Small intestine (tissue), 7 donors: ENCODE data around the gene TNPO2. TPM values are rescaled to one million over a fixed set of nuclear protein-coding genes. Genes with fewer than 3 reads are reported as not detected.

Experiments used
- DNase-seq, 2 donors: peaks; one replicate each; pipeline versions ENCODE4 v3.0.0 to v3.0.0-alpha.2; 2013
- FAIRE-seq: peaks from 2 replicates; lab custom pipeline; 2012; peaks lifted over from hg19 to GRCh38; lab: Jason Lieb, UNC
- H3K27ac ChIP-seq, 3 donors: one replicate each; pipeline ENCODE4 v1.5.1; 2013; ENCODE audit warnings: low read length in 2 of 3, mild to moderate bottlenecking in 2 of 3, control low read depth in 1 of 3, inconsistent platforms in 1 of 3, low read depth in 1 of 3, moderate library complexity in 1 of 3
- H3K27me3 ChIP-seq, 3 donors: one replicate each; pipeline ENCODE4 v1.6.1; 2013; ENCODE audit warnings: low read length in 3 of 3, inconsistent platforms in 1 of 3; ENCODE audit not compliant: control insufficient read depth in 3 of 3, insufficient read depth in 3 of 3
- H3K36me3 ChIP-seq, 3 donors: one replicate each; pipeline ENCODE4 v1.6.1; 2013; ENCODE audit warnings: low read length in 3 of 3, inconsistent platforms in 1 of 3, low read depth in 1 of 3, mild to moderate bottlenecking in 1 of 3, moderate library complexity in 1 of 3; ENCODE audit not compliant: control insufficient read depth in 3 of 3, insufficient read depth in 2 of 3
- H3K4me1 ChIP-seq, 3 donors: one replicate each; pipeline ENCODE4 v1.6.1; 2013; ENCODE audit warnings: low read length in 2 of 3, inconsistent platforms in 1 of 3, low read depth in 1 of 3, mild to moderate bottlenecking in 1 of 3, moderate library complexity in 1 of 3; ENCODE audit not compliant: control insufficient read depth in 3 of 3, insufficient read depth in 2 of 3
- H3K4me3 ChIP-seq, 3 donors: one replicate each; pipeline ENCODE4 v1.5.1; 2013; ENCODE audit warnings: low read length in 3 of 3, control low read depth in 1 of 3, inconsistent platforms in 1 of 3, low read depth in 1 of 3, mild to moderate bottlenecking in 1 of 3, moderate library complexity in 1 of 3
- H3K9me3 ChIP-seq, 2 donors: one replicate each; pipeline ENCODE4 v1.6.1; 2013; ENCODE audit warnings: low read depth in 1 of 2, low read length in 1 of 2; ENCODE audit not compliant: control insufficient read depth in 2 of 2, insufficient read depth in 1 of 2
- WGBS, 3 donors: extraction: QIAGEN DNeasy Blood & Tissue Kit; methylation state at CpG; one replicate each; pipeline ENCODE4 v1.1.7; 2013; 5-methylcytosine and 5-hydroxymethylcytosine counted together
- polyA plus RNA-seq, 4 donors: library from polyadenylated mRNA; stranded (reverse) in 3 of 4; unstranded in 1 of 4; fragments of 200-250 nt in 3 of 4; fragments of 120-200 nt in 1 of 4; gene quantifications; one replicate each; pipeline versions ENCODE4 v1.2.1 to v1.2.3, GENCODE V29; 2013
- donor health status: healthy with polysubstance abuse.
- donor health status: control.
- donor health status: control.
- donor health status: Bipolar disorder and iron deficiency.
- donor health status: healthy.

TNPO2 gene
- polyA plus RNA-seq, 4 donors = 9.8 to 41.3 (median 19.7) TPM

DNA sequence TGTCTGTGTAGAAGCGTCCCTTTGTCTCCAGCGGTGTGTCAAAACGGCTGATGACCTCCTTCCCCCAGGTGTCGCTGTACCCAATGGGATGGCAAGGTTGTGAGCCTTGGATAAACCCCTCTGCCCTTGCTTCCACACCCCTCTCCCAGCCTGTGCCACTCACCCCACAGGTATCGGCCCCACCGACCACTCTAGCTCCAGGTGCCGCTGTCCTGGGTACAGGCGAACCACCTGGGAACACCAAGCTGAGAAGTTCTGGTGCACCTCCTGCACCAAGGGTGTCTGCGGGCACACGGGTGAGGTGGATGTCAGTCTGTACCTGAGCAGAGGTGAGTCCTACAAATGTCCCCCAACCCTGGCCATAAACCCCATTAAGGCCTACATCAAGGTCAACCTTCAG, 73.8 kb downstream of the TNPO2 start:
- FAIRE-seq (no peak), DNase-seq (no peak)
- Histone ChIP-seq H3K4me3 (no peak overlapping the region), H3K4me1 (peaks cover 0 to 4% (median 0%) of the 10 kb centered on the region in 3 donors), H3K36me3 (peaks cover 0 to 24% (median 0%) of the 10 kb centered on the region in 3 donors), H3K27ac (no peak overlapping the region), H3K27me3 (no peaks in the 10 kb centered on the region), H3K9me3 (no peaks in the 10 kb centered on the region)
- WGBS, 3 donors = 94 to 97% (median 97%) methylated on average over 10 of the region's 10 CpGs

Other genes with a start within 250 kb of the TNPO2 start
- gene ZNF709, start 239.1 kb downstream of the TNPO2 start, polyA plus RNA-seq = 1 to 10 TPM in 1 of 4 donors, under 1 TPM in 1, not detected in 2; 0.76 to 2.9 TPM
- 10 to 100 TPM in 2 of 4 donors, 1 to 10 TPM in 2; 6.5 to 14.9 (median 11.3) TPM for gene ZNF564, start 172.4 kb downstream of the TNPO2 start, polyA plus RNA-seq
- 1 to 10 TPM in 2 of 4 donors, under 1 TPM in 1, not detected in 1; 0.45 to 3.0 (median 1.0) TPM for gene ZNF490, start 113.1 kb downstream of the TNPO2 start, polyA plus RNA-seq
- gene ZNF791, start 113.0 kb downstream of the TNPO2 start, polyA plus RNA-seq = 10 to 100 TPM in 1 of 4 donors, 1 to 10 TPM in 3; 4.7 to 17.7 (median 5.8) TPM
- 10 to 100 TPM; 42.7 to 64.8 (median 51.0) TPM for gene MAN2B1, start 57.2 kb downstream of the TNPO2 start, polyA plus RNA-seq
- 10 to 100 TPM; 10.9 to 23.8 (median 19.9) TPM for gene WDR83, start 57.1 kb downstream of the TNPO2 start, polyA plus RNA-seq
- gene DHPS, start 42.1 kb downstream of the TNPO2 start, polyA plus RNA-seq = 10 to 100 TPM; 61.5 to 96.9 (median 66.8) TPM
- gene GNG14, start 35.9 kb downstream of the TNPO2 start, polyA plus RNA-seq = not detected
- 10 to 100 TPM in 1 of 4 donors, 1 to 10 TPM in 3; 4.5 to 11.8 (median 7.2) TPM for gene FBXW9, start 27.3 kb downstream of the TNPO2 start, polyA plus RNA-seq
- 100 to 1,000 TPM; 210 to 376 (median 282) TPM for gene TRIR, start 10.8 kb upstream of the TNPO2 start, polyA plus RNA-seq
- gene GET3, start 13.6 kb upstream of the TNPO2 start, polyA plus RNA-seq = 10 to 100 TPM; 62.1 to 85.4 (median 69.8) TPM
- gene BEST2, start 27.9 kb upstream of the TNPO2 start, polyA plus RNA-seq = 1 to 10 TPM in 1 of 4 donors, under 1 TPM in 2, not detected in 1; 0.10 to 3.4 (median 0.16) TPM
- 100 to 1,000 TPM in 3 of 4 donors, 10 to 100 TPM in 1; 61.8 to 206 (median 167) TPM for gene HOOK2, start 51.6 kb upstream of the TNPO2 start, polyA plus RNA-seq
- gene JUNB, start 67.6 kb upstream of the TNPO2 start, polyA plus RNA-seq = 100 to 1,000 TPM in 2 of 4 donors, 10 to 100 TPM in 2; 44.7 to 234 (median 135) TPM
- gene PRDX2, start 77.9 kb upstream of the TNPO2 start, polyA plus RNA-seq = 100 to 1,000 TPM; 285 to 523 (median 416) TPM
- 1 to 10 TPM in 3 of 4 donors, not detected in 1; 2.9 to 4.0 (median 3.1) TPM for gene THSD8, start 78.1 kb upstream of the TNPO2 start, polyA plus RNA-seq
- gene RNASEH2A, start 82.7 kb upstream of the TNPO2 start, polyA plus RNA-seq = 10 to 100 TPM in 2 of 4 donors, 1 to 10 TPM in 2; 3.1 to 22.3 (median 12.8) TPM
- gene RTBDN, start 110.6 kb upstream of the TNPO2 start, polyA plus RNA-seq = 1 to 10 TPM in 1 of 4 donors, under 1 TPM in 2, not detected in 1; 0.64 to 1.7 (median 0.67) TPM
- 1 to 10 TPM in 2 of 4 donors, under 1 TPM in 2; 0.54 to 3.3 (median 0.95) TPM for gene MAST1, start 114.6 kb upstream of the TNPO2 start, polyA plus RNA-seq
- 10 to 100 TPM in 2 of 4 donors, 1 to 10 TPM in 2; 6.5 to 43.1 (median 9.3) TPM for gene DNASE2, start 157.5 kb upstream of the TNPO2 start, polyA plus RNA-seq
- under 1 TPM in 2 of 4 donors, not detected in 2; 0.09 to 0.13 TPM for gene KLF1, start 163.3 kb upstream of the TNPO2 start, polyA plus RNA-seq
- gene GCDH, start 167.2 kb upstream of the TNPO2 start, polyA plus RNA-seq = 10 to 100 TPM; 24.8 to 38.9 (median 28.3) TPM
- 1 to 10 TPM in 1 of 4 donors, under 1 TPM in 1, not detected in 2; 0.18 to 1.2 TPM for gene SYCE2, start 195.4 kb upstream of the TNPO2 start, polyA plus RNA-seq
- 10 to 100 TPM; 32.4 to 74.4 (median 48.9) TPM for gene FARSA, start 209.8 kb upstream of the TNPO2 start, polyA plus RNA-seq
- gene CALR, start 214.7 kb upstream of the TNPO2 start, polyA plus RNA-seq = 100 to 1,000 TPM; 117 to 803 (median 435) TPM
- 100 to 1,000 TPM in 1 of 4 donors, 10 to 100 TPM in 3; 93.0 to 114 (median 98.4) TPM for gene RAD23A, start 221.9 kb upstream of the TNPO2 start, polyA plus RNA-seq
- 10 to 100 TPM; 27.0 to 42.2 (median 36.1) TPM for gene GADD45GIP1, start 233.3 kb upstream of the TNPO2 start, polyA plus RNA-seq
- gene DAND5, start 245.6 kb upstream of the TNPO2 start, polyA plus RNA-seq = under 1 TPM in 2 of 4 donors, not detected in 2; 0.12 to 0.16 TPM